CD4-positive, alpha-beta T cell (primary cell): ENCODE data around the gene TNF. TPM values are rescaled to one million over a fixed set of nuclear protein-coding genes. Genes with fewer than 3 reads are reported as not detected.

ENCODE experiments used
- ATAC-seq: fragments of 200-7000 bp; cut with Tn5 transposase; one replicate; pipeline ENCODE4 v1.10.0; 2022; ENCODE audit warnings: mild to moderate bottlenecking; ENCODE audit not compliant: poor library complexity
- CTCF ChIA-PET: fragments of 350-600 bp; sonication (Branson Sonifier 250); formaldehyde crosslinking; loops from one replicate; lab custom pipeline; 2021; ENCODE audit warnings: antibody characterized with exemption, inconsistent platforms; lab: Charles Lee
- POLR2A ChIA-PET: fragments of 350-600 bp; sonication (Branson Sonifier 250); formaldehyde crosslinking; loops from one replicate; lab custom pipeline; 2021; ENCODE audit warnings: antibody characterized with exemption, inconsistent platforms; lab: Charles Lee
- DNase-seq, 14 experiments: peaks; one replicate each; pipeline ENCODE4 v3.0.0-alpha.2; 2013 to 2020; ENCODE audit warnings: mixed read lengths in 2 of 14
- H3K27ac ChIP-seq, 2 donors: one replicate each; pipeline versions ENCODE4 v1.5.1 to v1.7.0; 2013; ENCODE audit warnings: low read length in 2 of 2, low read depth in 1 of 2, mild to moderate bottlenecking in 1 of 2
- H3K27me3 ChIP-seq, 2 experiments: 1 replicate in 1 of 2; 2 replicates in 1 of 2; pipeline versions ENCODE4 v1.6.1 to v1.7.0; 2013; ENCODE audit warnings: low read length in 2 of 2, control low read depth in 1 of 2, mild to moderate bottlenecking in 1 of 2, moderate library complexity in 1 of 2; ENCODE audit not compliant: insufficient read depth in 2 of 2, control insufficient read depth in 1 of 2
- H3K36me3 ChIP-seq: one replicate; pipeline ENCODE4 v1.6.1; 2013; ENCODE audit warnings: low read length, control low read depth; ENCODE audit not compliant: insufficient read depth
- H3K4me1 ChIP-seq: one replicate; pipeline ENCODE4 v1.6.1; 2013; ENCODE audit warnings: low read length, control low read depth; ENCODE audit not compliant: insufficient read depth
- H3K4me3 ChIP-seq: one replicate; pipeline ENCODE4 v1.5.1; 2013; ENCODE audit warnings: mild to moderate bottlenecking, low read length, moderate library complexity
- H3K9me3 ChIP-seq, 2 experiments: 1 replicate in 1 of 2; 2 replicates in 1 of 2; pipeline versions ENCODE4 v1.6.1 to v1.7.0; 2013; ENCODE audit warnings: low read length in 2 of 2, mild to moderate bottlenecking in 2 of 2, control low read depth in 1 of 2, moderate library complexity in 1 of 2; ENCODE audit not compliant: control insufficient read depth in 1 of 2, insufficient read depth in 1 of 2
- H3K27ac Mint-ChIP-seq: one replicate; pipeline ENCODE4 v1.8.0; 2020; ENCODE audit warnings: mixed read lengths
- H3K27me3 Mint-ChIP-seq: one replicate; pipeline ENCODE4 v1.8.0; 2021; ENCODE audit warnings: mixed read lengths
- H3K36me3 Mint-ChIP-seq: one replicate; pipeline ENCODE4 v1.8.0; 2021; ENCODE audit warnings: low read depth, mixed read lengths
- H3K4me1 Mint-ChIP-seq: one replicate; pipeline ENCODE4 v1.8.0; 2021; ENCODE audit warnings: low read depth, mixed read lengths
- H3K4me3 Mint-ChIP-seq: one replicate; pipeline ENCODE4 v1.8.0; 2020; ENCODE audit warnings: mild to moderate bottlenecking, mixed read lengths
- H3K9me3 Mint-ChIP-seq: one replicate; pipeline ENCODE4 v1.8.0; 2020; ENCODE audit warnings: mixed read lengths
- intact Hi-C, 2 experiments: fragments of 100-400 bp; cut with DNase I in 1 of 2; cut with micrococcal nuclease in 1 of 2; formaldehyde crosslinking; loops; one replicate each; pipeline versions ENCODE4 v1.15.1 to v1.9.0; 2023 to 2025; cut with DNase I, micrococcal nuclease
- total RNA-seq, 174 experiments: library from RNA in 2 of 174; stranded (reverse) in 2 of 174; gene quantifications; one replicate each; pipeline ENCODE4 v1.2.3 and lab custom pipeline; 2021 to 2026
- TF ChIP-seq, protein P1 (sequence below): fragments of 200-600 bp; IDR thresholded peaks from one replicate; pipeline ENCODE4 v1.8.0; 2022; ENCODE audit warnings: antibody characterized with exemption, mild to moderate bottlenecking

TNF gene
- total RNA-seq, 2 experiments from 2014 or later, result 33.1 to 34.2 TPM

DNA sequence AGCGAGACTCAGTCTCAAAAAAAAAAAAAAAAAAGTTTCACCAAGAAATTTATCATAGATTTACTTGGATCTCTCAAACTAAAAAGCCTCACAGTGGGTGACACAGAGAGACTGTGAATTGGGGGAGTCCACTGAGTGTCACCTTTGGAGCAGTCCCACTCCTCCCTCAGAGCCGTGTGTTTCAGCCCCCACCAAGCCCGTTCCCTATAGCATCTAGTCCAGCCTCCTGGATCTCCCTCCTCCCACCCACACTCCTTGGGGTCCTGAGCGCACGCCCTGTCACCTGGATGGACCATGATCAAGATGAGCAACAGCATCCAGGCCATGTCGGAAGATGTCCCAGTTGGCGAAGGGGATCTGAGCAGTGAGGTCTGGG is 17.0 kb downstream of the TNF start:
- Mint-ChIP-seq H3K9me3 (no peaks in the 10 kb centered on the region), H3K27me3 (no peaks in the 10 kb centered on the region), H3K4me3 (peak overlapping the region; percentile 6), H3K36me3 (no peaks in the 10 kb centered on the region), H3K4me1 (peaks cover 53% of the 10 kb centered on the region), H3K27ac (peak overlapping the region; percentile 81)
- TF ChIP-seq, protein P1, sequence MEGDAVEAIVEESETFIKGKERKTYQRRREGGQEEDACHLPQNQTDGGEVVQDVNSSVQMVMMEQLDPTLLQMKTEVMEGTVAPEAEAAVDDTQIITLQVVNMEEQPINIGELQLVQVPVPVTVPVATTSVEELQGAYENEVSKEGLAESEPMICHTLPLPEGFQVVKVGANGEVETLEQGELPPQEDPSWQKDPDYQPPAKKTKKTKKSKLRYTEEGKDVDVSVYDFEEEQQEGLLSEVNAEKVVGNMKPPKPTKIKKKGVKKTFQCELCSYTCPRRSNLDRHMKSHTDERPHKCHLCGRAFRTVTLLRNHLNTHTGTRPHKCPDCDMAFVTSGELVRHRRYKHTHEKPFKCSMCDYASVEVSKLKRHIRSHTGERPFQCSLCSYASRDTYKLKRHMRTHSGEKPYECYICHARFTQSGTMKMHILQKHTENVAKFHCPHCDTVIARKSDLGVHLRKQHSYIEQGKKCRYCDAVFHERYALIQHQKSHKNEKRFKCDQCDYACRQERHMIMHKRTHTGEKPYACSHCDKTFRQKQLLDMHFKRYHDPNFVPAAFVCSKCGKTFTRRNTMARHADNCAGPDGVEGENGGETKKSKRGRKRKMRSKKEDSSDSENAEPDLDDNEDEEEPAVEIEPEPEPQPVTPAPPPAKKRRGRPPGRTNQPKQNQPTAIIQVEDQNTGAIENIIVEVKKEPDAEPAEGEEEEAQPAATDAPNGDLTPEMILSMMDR, result no peak
- intact Hi-C loops, result no loop called here
- Histone ChIP-seq H3K27me3 (no peaks in the 10 kb centered on the region), H3K4me3 (no peak overlapping the region), H3K27ac (peak overlapping the region; percentile 34 to 55), H3K9me3 (no peaks in the 10 kb centered on the region), H3K36me3 (no peaks in the 10 kb centered on the region), H3K4me1 (peaks cover 74% of the 10 kb centered on the region)
- POLR2A ChIA-PET, result interaction anchor here (1.1 to 29.8 kb wide), 4 partner anchors 21 to 51 kb away, joined by 4 to 1160 read pairs (median 14); partner anchors contain the start of genes DDX39B, LST1, LTA and LTB
- no peak for DNase-seq
- CTCF ChIA-PET, result interaction anchor here (1.3 to 8.1 kb wide), 3 partner anchors 11 to 43 kb away, joined by 4 to 353 read pairs (median 284); partner anchors contain the start of genes ATP6V1G2, LST1, LTB and NFKBIL1
- no peak for ATAC-seq

DNA sequence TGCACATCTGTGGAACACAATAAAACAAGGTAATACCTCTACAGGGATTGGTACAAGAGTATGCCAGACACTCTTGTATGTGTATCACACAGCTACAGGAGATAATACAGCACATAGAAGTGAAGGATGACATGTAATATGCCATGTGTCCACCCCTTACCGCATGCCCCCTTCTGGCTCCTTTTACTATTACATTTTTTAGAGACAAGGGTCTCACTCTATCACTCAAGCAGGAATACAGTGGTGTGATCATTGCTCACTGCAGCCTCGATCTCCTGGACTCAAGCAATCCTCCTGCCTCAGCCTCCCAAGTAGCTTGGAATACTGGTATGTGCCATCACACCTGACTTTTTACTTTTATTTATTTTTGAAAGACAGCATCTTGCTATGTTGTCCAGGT is 21.6 kb downstream of the TNF start:
- TF ChIP-seq, protein P1, result peak; percentile 76
- Mint-ChIP-seq H3K4me1 (peaks cover 40% of the 10 kb centered on the region), H3K27me3 (no peaks in the 10 kb centered on the region), H3K9me3 (no peaks in the 10 kb centered on the region), H3K27ac (peak overlapping the region; percentile 70), H3K4me3 (peak overlapping the region; percentile 7), H3K36me3 (no peaks in the 10 kb centered on the region)
- ChIA-PET POLR2A (interaction anchor here (0.7 to 29.8 kb wide), 7 partner anchors 18 to 134 kb away, joined by 3 to 1160 read pairs (median 5); partner anchors contain the start of genes AIF1, ATP6V1G2, DDX39B and LST1), CTCF (interaction anchor here (0.7 to 8.1 kb wide), 16 partner anchors 10 to 103 kb away, joined by 3 to 353 read pairs (median 4); partner anchors contain the start of genes AIF1, ATP6V1G2, BAG6 and DDX39B)
- intact Hi-C loops, result loop anchor here (1.0 to 5.0 kb wide), 2 partner anchors 16 to 200 kb away; no protein-coding TSS in a partner anchor
- Histone ChIP-seq H3K4me3 (no peak overlapping the region), H3K9me3 (no peaks in the 10 kb centered on the region), H3K36me3 (no peaks in the 10 kb centered on the region), H3K27me3 (no peaks in the 10 kb centered on the region), H3K27ac (no peak overlapping the region), H3K4me1 (peaks cover 60% of the 10 kb centered on the region)
- peak; percentile 89 for ATAC-seq
- DNase-seq, result peak in 9 of 14 experiments; percentile 26 to 85 (median 45)

DNA sequence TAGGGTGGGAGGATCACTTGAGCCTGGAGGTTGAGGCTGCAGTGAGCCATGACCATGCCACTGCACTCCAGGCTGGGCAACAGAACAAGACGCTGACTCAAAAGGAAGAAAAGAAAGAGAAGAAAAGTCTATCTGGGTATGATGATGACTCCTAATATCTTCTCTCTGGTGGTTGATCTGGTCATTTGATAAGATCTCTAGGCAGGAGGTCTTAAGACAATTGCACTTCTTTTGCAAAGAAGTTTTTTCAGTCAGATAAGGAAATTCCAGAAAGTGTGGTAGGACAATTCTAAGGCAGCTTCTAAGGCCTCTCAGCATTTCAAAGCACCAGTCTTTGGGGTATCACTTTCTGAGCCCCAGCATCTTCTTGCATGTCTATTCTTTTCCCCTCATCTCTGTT is 32.0 kb downstream of the TNF start:
- intact Hi-C loops, result no loop called here
- no peaks in the 10 kb centered on the region for H3K9me3 Mint-ChIP-seq
- H3K36me3 ChIP-seq, result no peaks in the 10 kb centered on the region
- POLR2A ChIA-PET, result no interaction called here
- no peak overlapping the region for H3K4me3 Mint-ChIP-seq
- H3K4me1 ChIP-seq, result no peaks in the 10 kb centered on the region
- H3K4me3 ChIP-seq, result no peak overlapping the region
- no peaks in the 10 kb centered on the region for H3K4me1 Mint-ChIP-seq
- CTCF ChIA-PET, result interaction anchor here (1.5 kb wide), 1 partner anchor 10 kb away, joined by 5 read pairs; no protein-coding TSS in a partner anchor
- no peaks in the 10 kb centered on the region for H3K9me3 ChIP-seq
- H3K36me3 Mint-ChIP-seq, result no peaks in the 10 kb centered on the region
- H3K27ac ChIP-seq, result no peak overlapping the region
- TF ChIP-seq, protein P1, result no peak
- H3K27me3 ChIP-seq, result no peaks in the 10 kb centered on the region
- no peak overlapping the region for H3K27ac Mint-ChIP-seq
- no peaks in the 10 kb centered on the region for H3K27me3 Mint-ChIP-seq
- ATAC-seq, result no peak
- DNase-seq, result no peak
